ENCODE measurements around the gene LARGE1. TPM values are rescaled to one million over a fixed set of nuclear protein-coding genes. Genes with fewer than 3 reads are reported as not detected.

LARGE1 gene
- total and polyA plus RNA-seq, 9 of the 15 experiments (the other 6 are each of a cell fraction or from before 2014, with no cell fraction given), result 0.01 to 0.66 (median 0.14) TPM; not detected in 2

DNA sequence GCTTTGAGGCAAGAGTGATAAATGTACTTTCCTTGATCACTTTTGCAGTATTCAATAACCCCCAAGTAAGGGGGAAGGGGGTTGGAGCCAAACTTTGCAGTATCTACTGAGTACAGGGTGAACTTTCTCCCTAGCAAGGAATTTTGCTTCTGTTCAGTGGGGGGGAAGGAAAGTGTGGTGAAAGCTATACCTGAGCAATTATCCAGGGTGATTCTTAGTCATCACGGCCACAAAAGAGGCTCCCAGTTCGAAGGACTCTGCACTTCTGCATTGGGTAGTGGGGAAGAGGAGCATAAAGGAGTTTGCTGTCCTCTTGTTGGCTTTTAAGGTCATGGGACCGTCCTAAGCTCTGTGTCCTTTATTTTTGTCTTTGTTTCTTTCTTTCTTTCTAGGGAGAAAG is 515.6 kb downstream of the LARGE1 start:
- Histone ChIP-seq H3K79me2 (ENCODE audit: control insufficient read depth, insufficient read depth, low read length) (no peaks in the 10 kb centered on the region), H3K4me1 (replicated peaks in 1 of 2; ENCODE audit: control insufficient read depth in 2 of 2, insufficient read depth in 2 of 2, low read length in 2 of 2) (no peaks in the 10 kb centered on the region), H3K9ac (ENCODE audit: insufficient read depth in 1 of 2, low read depth in 2 of 2, low read length in 2 of 2) (no peak overlapping the region), H3K36me3 (ENCODE audit: control insufficient read depth, insufficient read depth, low read length) (no peaks in the 10 kb centered on the region), H4K20me1 (replicated peaks; ENCODE audit: control insufficient read depth, insufficient read depth, low read length) (no peaks in the 10 kb centered on the region), H3K9me3 (replicated peaks; ENCODE audit: control insufficient read depth, insufficient read depth, low read depth, low read length) (no peaks in the 10 kb centered on the region), H3K4me3 (no peak overlapping the region), H2AFZ (ENCODE audit: low read depth, low read length) (no peak overlapping the region), H3K4me2 (ENCODE audit: insufficient read depth, low read length) (no peak overlapping the region), H3K9me1 (ENCODE audit: control insufficient read depth, insufficient read depth, low read length) (no peaks in the 10 kb centered on the region), H3K27ac (ENCODE audit: extremely low read depth, low read depth, low read length) (no peak overlapping the region), H3K27me3 (ENCODE audit: control insufficient read depth in 2 of 2, insufficient read depth in 2 of 2, low read length in 2 of 2) (no peaks in the 10 kb centered on the region)
- TF ChIP-seq POLR3G (IDR thresholded peaks at IDR 0.05; ENCODE audit: extremely low read depth, insufficient read length, insufficient replicate concordance) (no peak), ZFP30 (CRISPR knock-in tag; IDR thresholded peaks at IDR 0.05; ENCODE audit: borderline replicate concordance) (no peak), SLC30A9 (CRISPR knock-in tag; IDR thresholded peaks at IDR 0.05) (no peak), SMARCA5 (IDR thresholded peaks at IDR 0.05) (no peak), ZNF436 (CRISPR knock-in tag; IDR thresholded peaks at IDR 0.05) (no peak), MTA3 (IDR thresholded peaks at IDR 0.05; ENCODE audit: borderline replicate concordance) (no peak), ZNF354B (CRISPR knock-in tag; IDR thresholded peaks at IDR 0.05) (no peak)
- TF ChIP-seq, protein P1, sequence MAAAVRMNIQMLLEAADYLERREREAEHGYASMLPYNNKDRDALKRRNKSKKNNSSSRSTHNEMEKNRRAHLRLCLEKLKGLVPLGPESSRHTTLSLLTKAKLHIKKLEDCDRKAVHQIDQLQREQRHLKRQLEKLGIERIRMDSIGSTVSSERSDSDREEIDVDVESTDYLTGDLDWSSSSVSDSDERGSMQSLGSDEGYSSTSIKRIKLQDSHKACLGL (CRISPR knock-in tag; IDR thresholded peaks at IDR 0.05; ENCODE audit: borderline replicate concordance, poor library complexity, severe bottlenecking), result no peak
- TF ChIP-seq, protein P2, sequence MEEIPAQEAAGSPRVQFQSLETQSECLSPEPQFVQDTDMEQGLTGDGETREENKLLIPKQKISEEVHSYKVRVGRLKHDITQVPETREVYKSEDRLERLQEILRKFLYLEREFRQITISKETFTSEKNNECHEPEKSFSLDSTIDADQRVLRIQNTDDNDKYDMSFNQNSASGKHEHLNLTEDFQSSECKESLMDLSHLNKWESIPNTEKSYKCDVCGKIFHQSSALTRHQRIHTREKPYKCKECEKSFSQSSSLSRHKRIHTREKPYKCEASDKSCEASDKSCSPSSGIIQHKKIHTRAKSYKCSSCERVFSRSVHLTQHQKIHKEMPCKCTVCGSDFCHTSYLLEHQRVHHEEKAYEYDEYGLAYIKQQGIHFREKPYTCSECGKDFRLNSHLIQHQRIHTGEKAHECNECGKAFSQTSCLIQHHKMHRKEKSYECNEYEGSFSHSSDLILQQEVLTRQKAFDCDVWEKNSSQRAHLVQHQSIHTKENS (CRISPR knock-in tag; IDR thresholded peaks at IDR 0.05), result no peak
- TF ChIP-seq, protein P3, sequence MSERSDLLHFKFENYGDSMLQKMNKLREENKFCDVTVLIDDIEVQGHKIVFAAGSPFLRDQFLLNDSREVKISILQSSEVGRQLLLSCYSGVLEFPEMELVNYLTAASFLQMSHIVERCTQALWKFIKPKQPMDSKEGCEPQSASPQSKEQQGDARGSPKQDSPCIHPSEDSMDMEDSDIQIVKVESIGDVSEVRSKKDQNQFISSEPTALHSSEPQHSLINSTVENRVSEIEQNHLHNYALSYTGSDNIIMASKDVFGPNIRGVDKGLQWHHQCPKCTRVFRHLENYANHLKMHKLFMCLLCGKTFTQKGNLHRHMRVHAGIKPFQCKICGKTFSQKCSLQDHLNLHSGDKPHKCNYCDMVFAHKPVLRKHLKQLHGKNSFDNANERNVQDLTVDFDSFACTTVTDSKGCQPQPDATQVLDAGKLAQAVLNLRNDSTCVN (CRISPR knock-in tag; IDR thresholded peaks at IDR 0.05), result no peak
- TF ChIP-seq, protein P4, sequence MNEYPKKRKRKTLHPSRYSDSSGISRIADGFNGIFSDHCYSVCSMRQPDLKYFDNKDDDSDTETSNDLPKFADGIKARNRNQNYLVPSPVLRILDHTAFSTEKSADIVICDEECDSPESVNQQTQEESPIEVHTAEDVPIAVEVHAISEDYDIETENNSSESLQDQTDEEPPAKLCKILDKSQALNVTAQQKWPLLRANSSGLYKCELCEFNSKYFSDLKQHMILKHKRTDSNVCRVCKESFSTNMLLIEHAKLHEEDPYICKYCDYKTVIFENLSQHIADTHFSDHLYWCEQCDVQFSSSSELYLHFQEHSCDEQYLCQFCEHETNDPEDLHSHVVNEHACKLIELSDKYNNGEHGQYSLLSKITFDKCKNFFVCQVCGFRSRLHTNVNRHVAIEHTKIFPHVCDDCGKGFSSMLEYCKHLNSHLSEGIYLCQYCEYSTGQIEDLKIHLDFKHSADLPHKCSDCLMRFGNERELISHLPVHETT (CRISPR knock-in tag; conservative IDR thresholded peaks at IDR 0.05 in 1 of 2, IDR thresholded peaks at IDR 0.05 in 1 of 2), result no peak
- TF ChIP-seq, protein P5, sequence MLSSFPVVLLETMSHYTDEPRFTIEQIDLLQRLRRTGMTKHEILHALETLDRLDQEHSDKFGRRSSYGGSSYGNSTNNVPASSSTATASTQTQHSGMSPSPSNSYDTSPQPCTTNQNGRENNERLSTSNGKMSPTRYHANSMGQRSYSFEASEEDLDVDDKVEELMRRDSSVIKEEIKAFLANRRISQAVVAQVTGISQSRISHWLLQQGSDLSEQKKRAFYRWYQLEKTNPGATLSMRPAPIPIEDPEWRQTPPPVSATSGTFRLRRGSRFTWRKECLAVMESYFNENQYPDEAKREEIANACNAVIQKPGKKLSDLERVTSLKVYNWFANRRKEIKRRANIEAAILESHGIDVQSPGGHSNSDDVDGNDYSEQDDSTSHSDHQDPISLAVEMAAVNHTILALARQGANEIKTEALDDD (IDR thresholded peaks at IDR 0.05), result no peak
- FAIRE-seq, result no peak
- ATAC-seq, result no peak
- 0% methylated on average over 2 of the region's 3 CpGs for WGBS (ENCODE audit: insufficient coverage, low coverage, missing lambda C conversion rate)
- ChIA-PET POLR2A (no interaction called here), CTCF (ENCODE audit: low intra/inter-chr PET ratio) (no interaction called here)
- BruUV-seq (replicated peaks), result no TSS peak
- DNase-seq (ENCODE audit: extremely low read depth in 1 of 4, low spot score in 3 of 4), result no peak
- intact Hi-C loops (cut with micrococcal nuclease) (no loop called here), in situ Hi-C loops (cut with MboI) (no loop called here)

Measured in K562 (cell line).